GM12865 (cell line): ENCODE data around the gene CTCF.
A peak's percentile ranks its signal among the peaks of the same experiment; 100 is the strongest.

Source experiments
- DNase-seq: peaks from one replicate; pipeline ENCODE4 v3.0.0; 2010; ENCODE audit warnings: low read depth
- H3K4me3 ChIP-seq: 2 replicates; pipeline ENCODE4 v1.5.1; 2011; ENCODE audit warnings: mild to moderate bottlenecking, low read depth, low read length, control low read depth
- TF ChIP-seq, protein P1 (sequence below): IDR thresholded peaks from 2 replicates; pipeline ENCODE4 v1.5.1; 2011; ENCODE audit warnings: low read length, control low read depth, low read depth, inconsistent platforms; ENCODE audit not compliant: insufficient read depth; ENCODE audit errors: missing control alignments

Gene CTCF

DNA sequence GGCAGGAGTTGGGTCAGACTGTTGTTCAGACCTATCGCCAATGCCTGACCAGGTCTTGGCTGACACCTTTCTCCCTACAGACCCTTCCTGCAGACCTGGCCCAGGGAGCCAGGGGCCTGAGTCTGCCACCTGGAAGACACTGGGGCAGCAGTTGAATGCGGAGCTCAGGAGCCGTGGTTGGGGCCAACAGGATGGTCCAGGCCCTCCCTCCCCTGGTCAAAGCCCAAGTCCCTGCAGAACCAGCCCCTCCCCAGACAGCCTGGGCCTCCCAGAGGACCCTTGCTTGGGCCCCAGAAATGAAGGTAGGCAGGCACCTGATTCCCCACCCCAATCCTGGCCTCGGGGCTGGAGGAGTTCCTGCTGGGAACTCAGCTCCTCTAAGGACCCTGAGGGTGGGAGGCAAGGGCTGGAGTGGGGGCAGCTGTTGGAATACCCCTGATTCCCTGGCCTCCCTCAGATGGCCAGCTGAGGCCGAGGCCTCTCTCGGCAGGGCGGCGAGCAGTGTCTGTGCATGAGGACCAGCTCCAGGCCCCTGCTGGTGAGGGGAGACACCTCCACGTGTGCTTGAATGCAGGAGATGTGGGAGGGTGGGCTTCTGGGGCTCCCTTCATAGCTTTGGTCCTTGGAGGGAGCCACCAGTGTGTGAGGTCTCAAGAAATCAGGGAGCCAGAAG is 94.2 kb downstream of the CTCF start:
- H3K4me3 ChIP-seq, result no peak overlapping the region
- DNase-seq, result no peak
- TF ChIP-seq, protein P1, sequence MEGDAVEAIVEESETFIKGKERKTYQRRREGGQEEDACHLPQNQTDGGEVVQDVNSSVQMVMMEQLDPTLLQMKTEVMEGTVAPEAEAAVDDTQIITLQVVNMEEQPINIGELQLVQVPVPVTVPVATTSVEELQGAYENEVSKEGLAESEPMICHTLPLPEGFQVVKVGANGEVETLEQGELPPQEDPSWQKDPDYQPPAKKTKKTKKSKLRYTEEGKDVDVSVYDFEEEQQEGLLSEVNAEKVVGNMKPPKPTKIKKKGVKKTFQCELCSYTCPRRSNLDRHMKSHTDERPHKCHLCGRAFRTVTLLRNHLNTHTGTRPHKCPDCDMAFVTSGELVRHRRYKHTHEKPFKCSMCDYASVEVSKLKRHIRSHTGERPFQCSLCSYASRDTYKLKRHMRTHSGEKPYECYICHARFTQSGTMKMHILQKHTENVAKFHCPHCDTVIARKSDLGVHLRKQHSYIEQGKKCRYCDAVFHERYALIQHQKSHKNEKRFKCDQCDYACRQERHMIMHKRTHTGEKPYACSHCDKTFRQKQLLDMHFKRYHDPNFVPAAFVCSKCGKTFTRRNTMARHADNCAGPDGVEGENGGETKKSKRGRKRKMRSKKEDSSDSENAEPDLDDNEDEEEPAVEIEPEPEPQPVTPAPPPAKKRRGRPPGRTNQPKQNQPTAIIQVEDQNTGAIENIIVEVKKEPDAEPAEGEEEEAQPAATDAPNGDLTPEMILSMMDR, result no peak

DNA sequence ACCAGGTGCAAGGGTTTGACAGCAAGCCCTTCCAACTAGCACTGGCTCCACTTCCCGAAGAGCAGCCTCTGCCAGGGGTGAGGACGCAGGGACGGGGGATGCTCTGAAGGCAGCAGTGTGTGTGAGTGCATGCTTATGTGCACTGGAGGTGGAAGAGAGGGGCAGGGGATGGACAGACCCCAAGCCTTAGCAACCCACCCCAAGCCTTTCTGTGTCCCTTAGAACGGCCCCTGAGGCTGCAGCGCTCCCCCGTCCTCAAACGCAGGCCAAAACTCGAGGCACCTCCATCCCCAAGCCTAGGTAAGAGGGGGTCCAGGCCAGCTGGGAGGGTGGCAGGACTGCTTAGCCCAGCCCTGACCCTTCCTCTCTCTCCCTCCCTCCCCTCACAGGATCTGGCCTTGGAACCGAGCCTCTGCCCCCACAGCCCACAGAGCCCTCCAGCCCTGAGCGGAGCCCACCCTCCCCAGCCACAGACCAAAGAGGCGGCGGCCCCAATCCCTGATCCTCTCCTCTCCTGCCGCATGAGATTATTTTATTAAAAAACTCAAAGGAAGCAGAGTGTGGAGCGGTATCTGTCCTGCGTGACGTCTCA is 94.8 kb downstream of the CTCF start:
- DNase-seq, result no peak
- H3K4me3 ChIP-seq, result no peak overlapping the region
- TF ChIP-seq, protein P1, result no peak

DNA sequence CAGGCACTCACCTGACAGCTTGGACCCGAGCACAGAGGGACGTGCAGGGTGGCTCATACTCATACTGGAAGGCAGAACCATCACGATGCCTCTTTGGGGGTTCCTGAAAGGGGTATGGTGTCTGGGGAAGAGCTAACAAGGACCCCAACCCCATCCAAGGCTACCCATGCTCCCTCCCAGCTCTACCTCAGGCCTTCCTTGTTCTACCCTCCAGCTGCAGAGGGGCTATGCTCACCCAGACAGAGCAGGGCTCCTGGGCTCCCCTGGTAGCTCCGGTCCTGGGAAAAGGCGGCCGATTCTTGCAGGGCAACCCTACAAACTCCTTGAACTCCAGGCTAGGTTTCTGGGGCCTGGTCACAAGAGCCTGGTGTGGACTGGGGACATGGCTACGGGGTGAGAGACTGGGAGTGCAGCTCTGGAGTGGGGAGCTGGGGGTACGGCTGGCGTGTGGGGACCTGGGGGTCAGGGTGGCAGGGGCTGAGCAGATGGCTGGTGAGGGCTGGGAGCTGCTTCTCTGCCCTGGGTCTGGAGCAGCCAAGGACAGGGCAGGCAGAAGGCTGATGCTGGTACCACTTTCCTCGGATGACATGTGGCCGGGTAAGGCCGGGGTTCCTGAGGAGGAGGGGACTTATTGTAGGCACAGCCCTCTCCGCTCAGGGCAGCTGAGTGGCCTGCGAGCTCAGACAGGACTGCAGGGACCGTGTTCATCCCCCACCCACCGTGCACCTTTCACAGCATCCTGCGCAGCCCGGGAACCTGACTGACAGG is 95.6 kb downstream of the CTCF start:
- H3K4me3 ChIP-seq, result no peak overlapping the region
- no peak for DNase-seq
- TF ChIP-seq, protein P1, result no peak

DNA sequence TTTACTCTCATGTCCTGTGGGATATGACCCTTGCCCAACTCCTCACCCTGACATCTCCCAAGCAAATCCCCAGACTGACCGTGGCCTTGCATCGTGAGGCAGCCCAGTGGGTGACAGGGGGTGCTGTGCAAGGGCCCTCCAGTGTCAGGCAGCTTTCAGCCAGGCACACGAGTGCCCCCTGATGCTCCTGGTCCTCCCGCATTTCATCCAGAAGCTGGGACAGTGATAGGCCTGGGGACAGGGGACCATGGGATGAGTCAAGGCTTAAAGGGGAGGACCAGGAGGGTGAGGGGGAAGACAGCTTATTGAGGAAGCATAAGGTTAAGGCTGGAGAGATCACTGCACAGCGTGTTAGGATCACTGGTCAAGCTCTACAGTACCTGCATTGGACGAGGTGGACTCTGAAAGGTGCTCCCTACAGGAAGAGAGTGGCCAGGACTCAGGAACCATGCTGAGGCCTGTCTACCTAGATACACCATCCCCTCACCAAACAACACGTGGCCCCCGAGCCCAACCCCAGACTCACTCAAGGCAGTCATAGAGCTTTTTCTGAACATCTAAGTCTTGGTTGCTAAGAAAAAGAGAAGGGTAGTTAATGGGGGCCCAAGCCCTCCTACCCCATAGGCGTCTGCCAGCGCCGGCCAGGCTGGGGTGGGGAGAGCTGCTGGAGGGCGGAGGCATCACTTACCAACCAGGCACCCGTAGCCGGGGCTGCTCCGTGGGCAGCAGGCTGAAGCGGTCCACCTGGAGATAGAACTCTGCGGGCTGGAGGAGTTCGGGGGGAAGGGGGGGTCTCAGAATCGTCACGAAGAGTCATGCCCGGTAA is 96.7 kb downstream of the CTCF start:
- H3K4me3 ChIP-seq, result peak overlapping the region; percentile 62
- TF ChIP-seq, protein P1, result no peak
- DNase-seq, result no peak

DNA sequence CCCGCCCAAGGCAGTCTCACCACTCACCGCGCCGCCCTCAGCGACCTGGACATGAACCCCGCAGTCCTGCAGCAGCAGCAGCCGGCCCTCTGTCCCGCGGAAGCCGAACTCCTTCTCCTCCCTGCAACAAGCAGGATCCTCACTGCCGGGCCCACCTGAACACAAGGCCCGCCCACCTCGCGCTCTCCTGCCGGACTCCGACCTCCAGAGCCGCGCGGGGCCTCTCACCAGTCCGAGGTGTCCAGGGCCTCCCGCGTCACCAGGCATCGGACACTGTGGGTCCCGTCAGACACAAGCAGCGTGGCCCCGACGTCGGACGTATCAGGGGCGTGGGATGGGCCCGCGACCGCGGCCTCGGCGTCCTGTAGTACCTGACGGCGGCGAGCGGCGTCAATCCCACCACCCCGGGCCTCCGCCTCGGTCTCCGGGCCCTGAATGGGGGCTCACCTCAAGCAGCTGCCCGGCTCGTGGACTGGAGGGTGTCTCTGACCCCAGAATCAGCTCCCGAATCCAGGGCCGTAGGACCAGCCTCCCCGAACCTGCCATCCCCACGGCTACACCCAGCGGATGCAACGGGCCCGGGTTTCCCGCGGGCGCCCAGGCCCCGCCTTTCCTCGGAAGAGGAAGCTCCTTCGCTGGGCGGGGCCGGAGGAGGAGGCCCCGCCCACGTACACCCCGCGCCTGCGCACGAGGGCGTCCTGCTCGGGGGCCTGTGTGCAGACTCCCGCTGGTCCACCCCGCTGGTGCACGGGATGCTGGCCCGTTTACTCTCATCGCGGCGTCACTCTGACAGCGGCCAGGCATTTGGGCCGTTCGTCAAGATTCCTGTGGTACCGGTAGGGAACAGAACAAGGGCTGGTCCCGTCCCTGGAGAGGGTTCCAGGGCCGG is 97.6 kb downstream of the CTCF start, which contains the start of gene ACD:
TSS of gene ACD (minus strand) at position 586 of the 889 bp plus-strand sequence. CDS start at position 546, 40 bp downstream.
- H3K4me3 ChIP-seq, result peak within 1 kb of the TSS; percentile 62
- DNase-seq, result peak; percentile 94
- TF ChIP-seq, protein P1, result no peak
